Measurements from ENCODE around the gene LPCAT4.

LPCAT4 gene, protein sequence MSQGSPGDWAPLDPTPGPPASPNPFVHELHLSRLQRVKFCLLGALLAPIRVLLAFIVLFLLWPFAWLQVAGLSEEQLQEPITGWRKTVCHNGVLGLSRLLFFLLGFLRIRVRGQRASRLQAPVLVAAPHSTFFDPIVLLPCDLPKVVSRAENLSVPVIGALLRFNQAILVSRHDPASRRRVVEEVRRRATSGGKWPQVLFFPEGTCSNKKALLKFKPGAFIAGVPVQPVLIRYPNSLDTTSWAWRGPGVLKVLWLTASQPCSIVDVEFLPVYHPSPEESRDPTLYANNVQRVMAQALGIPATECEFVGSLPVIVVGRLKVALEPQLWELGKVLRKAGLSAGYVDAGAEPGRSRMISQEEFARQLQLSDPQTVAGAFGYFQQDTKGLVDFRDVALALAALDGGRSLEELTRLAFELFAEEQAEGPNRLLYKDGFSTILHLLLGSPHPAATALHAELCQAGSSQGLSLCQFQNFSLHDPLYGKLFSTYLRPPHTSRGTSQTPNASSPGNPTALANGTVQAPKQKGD

DNA sequence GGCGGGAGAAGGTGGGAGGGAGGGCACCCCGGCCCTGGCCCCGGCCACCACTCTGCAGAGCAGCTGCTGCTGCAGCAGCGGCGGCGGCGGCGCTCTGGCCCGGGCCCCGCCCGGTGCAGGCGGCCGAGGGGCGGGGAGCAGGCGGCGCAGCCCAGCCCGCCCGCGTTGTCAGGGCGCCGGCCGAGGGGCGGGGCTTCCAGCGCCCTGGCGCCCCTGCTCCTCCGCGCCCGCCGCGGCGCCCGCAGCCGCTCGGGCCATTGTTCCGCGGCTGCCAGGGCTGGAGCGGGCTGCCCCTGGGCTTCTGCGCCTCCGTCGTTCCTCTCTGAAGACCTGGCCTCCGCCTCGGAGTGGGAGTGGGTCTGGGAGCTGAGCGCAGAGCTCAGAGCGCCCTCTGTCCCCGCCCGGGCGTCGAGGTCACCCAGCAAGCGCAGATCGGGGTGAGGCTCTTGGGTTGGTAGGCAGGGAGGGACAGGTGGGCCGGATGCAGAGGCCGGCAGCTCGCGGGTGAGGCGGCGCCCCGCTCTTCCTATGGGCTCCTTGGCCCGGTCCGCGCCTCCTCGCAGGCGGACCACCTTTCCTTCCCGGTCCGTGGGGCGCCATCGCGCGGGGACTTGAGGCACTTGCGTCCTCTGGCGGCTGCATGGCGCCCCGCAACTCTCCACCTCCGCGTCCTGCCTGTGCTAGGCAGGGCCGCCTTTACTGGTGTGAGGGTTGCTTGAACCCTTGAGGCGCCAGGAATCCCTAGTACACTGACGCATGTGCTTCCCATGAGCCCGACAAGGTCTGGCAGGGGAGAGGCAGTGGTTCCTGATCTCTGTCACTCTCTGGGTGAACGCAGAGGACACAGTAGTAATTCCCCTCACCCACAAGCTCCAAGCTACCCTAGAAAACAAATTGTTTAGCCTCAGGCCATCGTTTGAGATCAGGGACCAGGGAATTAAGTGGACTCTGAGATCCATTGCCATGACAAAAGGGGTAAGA is at the start of gene LPCAT4:
Gene LPCAT4, minus strand, starts transcription at position 96 of the 981 bp plus-strand sequence. CDS start 96 bp downstream, outside the sequence.
- TF ChIP-seq TCF12 (IDR thresholded peaks at IDR 0.05; ENCODE audit: low read depth) (no peak), YY1 (IDR thresholded peaks at IDR 0.05; ENCODE audit: low read depth) (0 out of 2 replicates have a peak, but pooled peaks have one; percentile 2), FOXM1 (IDR thresholded peaks at IDR 0.05; ENCODE audit: borderline replicate concordance, low read depth) (no peak), RAD21 (IDR thresholded peaks at IDR 0.05; ENCODE audit: low read depth) (peak; percentile 59; the same call in 1 of the 2 replicates), EP300 (IDR thresholded peaks at IDR 0.05; ENCODE audit: borderline replicate concordance) (peak; percentile 33; the same call in 1 of the 2 replicates), NFIC (IDR thresholded peaks at IDR 0.05) (0 out of 2 replicates have a peak, but pooled peaks have one; percentile 3), TAF1 (IDR thresholded peaks at IDR 0.05; ENCODE audit: low read depth) (peak; percentile 13; the same call in 1 of the 2 replicates), ZBTB7A (IDR thresholded peaks at IDR 0.05; ENCODE audit: low read depth) (no peak)
- TF ChIP-seq, protein P1, sequence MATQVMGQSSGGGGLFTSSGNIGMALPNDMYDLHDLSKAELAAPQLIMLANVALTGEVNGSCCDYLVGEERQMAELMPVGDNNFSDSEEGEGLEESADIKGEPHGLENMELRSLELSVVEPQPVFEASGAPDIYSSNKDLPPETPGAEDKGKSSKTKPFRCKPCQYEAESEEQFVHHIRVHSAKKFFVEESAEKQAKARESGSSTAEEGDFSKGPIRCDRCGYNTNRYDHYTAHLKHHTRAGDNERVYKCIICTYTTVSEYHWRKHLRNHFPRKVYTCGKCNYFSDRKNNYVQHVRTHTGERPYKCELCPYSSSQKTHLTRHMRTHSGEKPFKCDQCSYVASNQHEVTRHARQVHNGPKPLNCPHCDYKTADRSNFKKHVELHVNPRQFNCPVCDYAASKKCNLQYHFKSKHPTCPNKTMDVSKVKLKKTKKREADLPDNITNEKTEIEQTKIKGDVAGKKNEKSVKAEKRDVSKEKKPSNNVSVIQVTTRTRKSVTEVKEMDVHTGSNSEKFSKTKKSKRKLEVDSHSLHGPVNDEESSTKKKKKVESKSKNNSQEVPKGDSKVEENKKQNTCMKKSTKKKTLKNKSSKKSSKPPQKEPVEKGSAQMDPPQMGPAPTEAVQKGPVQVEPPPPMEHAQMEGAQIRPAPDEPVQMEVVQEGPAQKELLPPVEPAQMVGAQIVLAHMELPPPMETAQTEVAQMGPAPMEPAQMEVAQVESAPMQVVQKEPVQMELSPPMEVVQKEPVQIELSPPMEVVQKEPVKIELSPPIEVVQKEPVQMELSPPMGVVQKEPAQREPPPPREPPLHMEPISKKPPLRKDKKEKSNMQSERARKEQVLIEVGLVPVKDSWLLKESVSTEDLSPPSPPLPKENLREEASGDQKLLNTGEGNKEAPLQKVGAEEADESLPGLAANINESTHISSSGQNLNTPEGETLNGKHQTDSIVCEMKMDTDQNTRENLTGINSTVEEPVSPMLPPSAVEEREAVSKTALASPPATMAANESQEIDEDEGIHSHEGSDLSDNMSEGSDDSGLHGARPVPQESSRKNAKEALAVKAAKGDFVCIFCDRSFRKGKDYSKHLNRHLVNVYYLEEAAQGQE (IDR thresholded peaks at IDR 0.05; ENCODE audit: low read depth), result no peak
- TF ChIP-seq, protein P2, sequence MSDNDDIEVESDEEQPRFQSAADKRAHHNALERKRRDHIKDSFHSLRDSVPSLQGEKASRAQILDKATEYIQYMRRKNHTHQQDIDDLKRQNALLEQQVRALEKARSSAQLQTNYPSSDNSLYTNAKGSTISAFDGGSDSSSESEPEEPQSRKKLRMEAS (IDR thresholded peaks at IDR 0.05), result peak; percentile 71

DNA sequence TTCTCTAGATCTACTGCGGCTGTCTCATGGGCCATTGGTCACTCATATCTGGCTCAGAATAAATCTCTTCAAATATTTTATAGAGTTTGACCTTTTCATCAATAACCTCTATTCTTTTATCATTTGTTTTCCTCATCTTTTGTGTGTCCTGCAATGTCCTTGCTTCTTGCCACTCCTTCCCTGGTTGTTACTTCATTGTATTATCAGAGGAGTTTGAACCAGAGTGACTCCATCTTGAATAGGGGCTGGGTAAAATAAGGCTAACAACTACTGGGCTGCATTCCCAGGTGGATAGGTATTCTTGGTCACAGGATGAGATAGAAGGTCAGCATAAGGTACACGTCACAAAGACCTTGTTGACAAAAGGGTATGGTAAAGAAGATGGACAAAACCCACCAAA is 9.9 kb upstream of the LPCAT4 start:
- TF ChIP-seq EGR1 (IDR thresholded peaks at IDR 0.05) (no peak), CREB1 (IDR thresholded peaks at IDR 0.05; ENCODE audit: low read depth) (no peak), RAD21 (IDR thresholded peaks at IDR 0.05; ENCODE audit: low read depth) (no peak)

DNA sequence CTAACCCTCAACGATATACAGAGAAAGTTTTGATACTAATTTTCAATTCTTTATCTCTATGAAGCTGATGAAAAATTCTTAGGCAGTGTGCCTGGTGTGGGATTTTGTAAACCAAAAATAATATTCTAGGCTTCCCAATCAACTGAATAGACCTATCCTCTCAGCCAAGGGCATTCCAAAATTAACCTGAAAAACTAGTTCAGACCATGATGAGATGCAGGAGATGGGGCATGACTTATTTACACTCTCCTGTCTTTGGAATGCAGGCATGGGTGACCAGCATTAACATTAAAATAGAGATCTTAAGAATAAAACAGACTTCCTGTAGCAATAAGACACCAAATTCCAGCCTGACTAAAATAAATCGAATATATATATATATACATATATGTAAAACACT is 7.8 kb upstream of the LPCAT4 start:
- TF ChIP-seq TCF12 (IDR thresholded peaks at IDR 0.05; ENCODE audit: low read depth) (no peak), EP300 (IDR thresholded peaks at IDR 0.05; ENCODE audit: borderline replicate concordance) (no peak), FOXM1 (IDR thresholded peaks at IDR 0.05; ENCODE audit: borderline replicate concordance, low read depth) (no peak), ZBTB7A (IDR thresholded peaks at IDR 0.05; ENCODE audit: low read depth) (no peak), YY1 (IDR thresholded peaks at IDR 0.05; ENCODE audit: low read depth) (no peak), TAF1 (IDR thresholded peaks at IDR 0.05; ENCODE audit: low read depth) (no peak), NFIC (IDR thresholded peaks at IDR 0.05) (no peak)
- TF ChIP-seq, protein P3, sequence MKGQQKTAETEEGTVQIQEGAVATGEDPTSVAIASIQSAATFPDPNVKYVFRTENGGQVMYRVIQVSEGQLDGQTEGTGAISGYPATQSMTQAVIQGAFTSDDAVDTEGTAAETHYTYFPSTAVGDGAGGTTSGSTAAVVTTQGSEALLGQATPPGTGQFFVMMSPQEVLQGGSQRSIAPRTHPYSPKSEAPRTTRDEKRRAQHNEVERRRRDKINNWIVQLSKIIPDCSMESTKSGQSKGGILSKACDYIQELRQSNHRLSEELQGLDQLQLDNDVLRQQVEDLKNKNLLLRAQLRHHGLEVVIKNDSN (IDR thresholded peaks at IDR 0.05), result no peak
- TF ChIP-seq, protein P1 (IDR thresholded peaks at IDR 0.05; ENCODE audit: low read depth), result no peak
- TF ChIP-seq, protein P2 (IDR thresholded peaks at IDR 0.05), result no peak

DNA sequence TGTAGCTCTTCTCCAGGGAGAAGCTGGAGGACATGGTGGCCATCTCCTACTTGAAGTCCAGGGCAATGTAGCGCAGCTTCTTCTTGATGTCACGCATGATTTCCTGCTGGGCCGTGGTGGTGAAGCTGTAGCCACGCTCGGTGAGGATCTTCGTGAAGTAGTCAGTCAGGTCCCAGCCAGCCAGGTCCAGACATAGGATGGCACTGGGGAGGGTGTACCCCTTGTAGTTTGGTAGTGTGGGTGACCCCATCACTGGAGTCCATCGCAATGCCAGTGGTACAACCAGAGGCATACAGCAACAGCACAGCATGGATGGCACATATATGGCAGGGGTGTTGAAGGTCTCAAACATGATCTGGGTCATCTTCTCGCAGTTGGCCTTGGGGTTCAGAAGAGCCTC is 7.0 kb upstream of the LPCAT4 start:
- TF ChIP-seq EP300 (IDR thresholded peaks at IDR 0.05; ENCODE audit: borderline replicate concordance) (no peak), CREB1 (IDR thresholded peaks at IDR 0.05; ENCODE audit: low read depth) (no peak), TCF12 (IDR thresholded peaks at IDR 0.05; ENCODE audit: low read depth) (no peak), FOXM1 (IDR thresholded peaks at IDR 0.05; ENCODE audit: borderline replicate concordance, low read depth) (no peak)
- TF ChIP-seq, protein P3 (IDR thresholded peaks at IDR 0.05), result no peak
- TF ChIP-seq, protein P2 (IDR thresholded peaks at IDR 0.05), result no peak

DNA sequence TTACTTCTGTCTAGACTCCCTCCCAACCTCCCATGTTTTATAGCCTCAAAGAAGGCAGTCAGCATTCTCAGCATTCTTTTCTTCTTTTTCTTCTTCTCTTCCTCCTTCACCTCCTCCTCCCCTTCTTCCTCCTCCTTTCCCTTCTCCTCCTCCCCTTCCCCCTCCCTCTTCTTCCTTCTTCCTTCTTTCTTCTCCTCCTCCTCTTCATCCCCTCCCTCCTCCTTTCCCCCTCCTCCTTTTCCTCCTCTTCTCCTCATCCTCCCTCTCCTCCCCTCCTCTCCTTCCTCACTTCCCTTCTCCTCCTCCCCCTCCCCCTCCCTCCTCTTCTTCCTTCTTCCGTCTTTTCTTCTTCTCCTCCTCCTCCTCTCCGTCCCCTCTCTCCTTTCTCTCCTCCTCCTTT is 3.6 kb upstream of the LPCAT4 start:
- no peak for TF ChIP-seq RAD21 (IDR thresholded peaks at IDR 0.05; ENCODE audit: low read depth)
- TF ChIP-seq CEBPB (IDR thresholded peaks at IDR 0.05), result no peak
- TF ChIP-seq EGR1 (IDR thresholded peaks at IDR 0.05), result no peak
- TF ChIP-seq, protein P1 (IDR thresholded peaks at IDR 0.05; ENCODE audit: low read depth), result no peak
- no peak for TF ChIP-seq FOXM1 (IDR thresholded peaks at IDR 0.05; ENCODE audit: borderline replicate concordance, low read depth)
- no peak for TF ChIP-seq YY1 (IDR thresholded peaks at IDR 0.05; ENCODE audit: low read depth)
- TF ChIP-seq TAF1 (IDR thresholded peaks at IDR 0.05; ENCODE audit: low read depth), result no peak
- TF ChIP-seq, protein P3 (IDR thresholded peaks at IDR 0.05), result no peak
- TF ChIP-seq TCF12 (IDR thresholded peaks at IDR 0.05; ENCODE audit: low read depth), result no peak
- no peak for TF ChIP-seq TEAD4 (IDR thresholded peaks at IDR 0.05)
- no peak for TF ChIP-seq ZBTB7A (IDR thresholded peaks at IDR 0.05; ENCODE audit: low read depth)
